Fibroblast of villous mesenchyme (primary cell): ENCODE measurements around the gene NR0B2. TPM values are rescaled to one million over a fixed set of nuclear protein-coding genes. Genes with fewer than 3 reads are reported as not detected.

Experiments used
- DNase-seq: peaks from one replicate; pipeline ENCODE4 v3.0.0-alpha.2; 2010; ENCODE audit warnings: low read depth
- H3K4me3 ChIP-seq: 2 replicates; pipeline ENCODE4 v1.5.1; 2011; ENCODE audit warnings: low read depth, mild to moderate bottlenecking, low read length
- total RNA-seq: library from RNA; depleted of rRNA; stranded (reverse); fragments of >200 nt; gene quantifications from 2 replicates; pipeline ENCODE4 v1.2.3, GENCODE V29; 2012
- TF ChIP-seq, protein P1 (sequence below): IDR thresholded peaks from 2 replicates; pipeline ENCODE4 v1.5.1; 2012; ENCODE audit warnings: low read depth, mild to moderate bottlenecking, low read length; ENCODE audit not compliant: insufficient read depth

The NR0B2 gene
- total RNA-seq, 1 donor: not detected

- TF ChIP-seq, protein P1, sequence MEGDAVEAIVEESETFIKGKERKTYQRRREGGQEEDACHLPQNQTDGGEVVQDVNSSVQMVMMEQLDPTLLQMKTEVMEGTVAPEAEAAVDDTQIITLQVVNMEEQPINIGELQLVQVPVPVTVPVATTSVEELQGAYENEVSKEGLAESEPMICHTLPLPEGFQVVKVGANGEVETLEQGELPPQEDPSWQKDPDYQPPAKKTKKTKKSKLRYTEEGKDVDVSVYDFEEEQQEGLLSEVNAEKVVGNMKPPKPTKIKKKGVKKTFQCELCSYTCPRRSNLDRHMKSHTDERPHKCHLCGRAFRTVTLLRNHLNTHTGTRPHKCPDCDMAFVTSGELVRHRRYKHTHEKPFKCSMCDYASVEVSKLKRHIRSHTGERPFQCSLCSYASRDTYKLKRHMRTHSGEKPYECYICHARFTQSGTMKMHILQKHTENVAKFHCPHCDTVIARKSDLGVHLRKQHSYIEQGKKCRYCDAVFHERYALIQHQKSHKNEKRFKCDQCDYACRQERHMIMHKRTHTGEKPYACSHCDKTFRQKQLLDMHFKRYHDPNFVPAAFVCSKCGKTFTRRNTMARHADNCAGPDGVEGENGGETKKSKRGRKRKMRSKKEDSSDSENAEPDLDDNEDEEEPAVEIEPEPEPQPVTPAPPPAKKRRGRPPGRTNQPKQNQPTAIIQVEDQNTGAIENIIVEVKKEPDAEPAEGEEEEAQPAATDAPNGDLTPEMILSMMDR: no peak
- H3K4me3 ChIP-seq: peak within 1 kb of the TSS; percentile 91
These were observed 8.0 kb upstream of the NR0B2 start, which contains the start of gene NUDC for GRCh38 chr1:26921540-26922430. NUDC (plus strand) TSS chr1:26921743; CDS start chr1:26921849, 106 bp downstream.

GRCh38 chr1:26921126-26921539, 7.4 kb upstream of the NR0B2 start:
- DNase-seq: no peak
- TF ChIP-seq, protein P1: no peak
- peak overlapping the region; percentile 91 for H3K4me3 ChIP-seq

More at GRCh38 chr1:26921540-26922430, 8.0 kb upstream of the NR0B2 start, which contains the start of gene NUDC:
- peak; percentile 96 for DNase-seq

- TF ChIP-seq, protein P1: no peak
- DNase-seq: no peak
These were observed 1.5 kb upstream of the NR0B2 start for GRCh38 chr1:26915204-26915842.

DNA sequence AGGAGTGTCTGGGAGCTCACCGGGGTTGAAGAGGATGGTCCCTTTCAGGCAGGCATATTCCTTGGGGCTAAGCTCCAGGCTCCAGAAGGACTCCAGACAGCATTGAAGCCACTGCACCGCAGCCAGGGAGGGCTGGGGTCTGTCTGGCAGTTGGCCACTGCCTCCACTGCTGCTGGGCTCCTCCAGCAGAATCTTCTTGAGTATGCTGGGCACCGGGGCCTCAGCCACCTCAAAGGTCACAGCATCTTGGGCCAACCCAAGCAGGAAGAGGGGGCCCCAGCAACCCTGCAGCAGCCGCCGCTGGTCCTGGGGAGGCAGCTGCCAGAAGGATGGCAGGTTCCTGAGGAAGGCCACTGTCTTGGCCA, 404 bp downstream of the NR0B2 start:
- DNase-seq: no peak
- TF ChIP-seq, protein P1: no peak
- no peak overlapping the region for H3K4me3 ChIP-seq

More at GRCh38 chr1:26915204-26915842, 1.5 kb upstream of the NR0B2 start:
- H3K4me3 ChIP-seq: no peak overlapping the region

GRCh38 chr1:26912147-26912490, 1.7 kb downstream of the NR0B2 start:
- no peak for DNase-seq
- TF ChIP-seq, protein P1: no peak
- no peak overlapping the region for H3K4me3 ChIP-seq

DNA sequence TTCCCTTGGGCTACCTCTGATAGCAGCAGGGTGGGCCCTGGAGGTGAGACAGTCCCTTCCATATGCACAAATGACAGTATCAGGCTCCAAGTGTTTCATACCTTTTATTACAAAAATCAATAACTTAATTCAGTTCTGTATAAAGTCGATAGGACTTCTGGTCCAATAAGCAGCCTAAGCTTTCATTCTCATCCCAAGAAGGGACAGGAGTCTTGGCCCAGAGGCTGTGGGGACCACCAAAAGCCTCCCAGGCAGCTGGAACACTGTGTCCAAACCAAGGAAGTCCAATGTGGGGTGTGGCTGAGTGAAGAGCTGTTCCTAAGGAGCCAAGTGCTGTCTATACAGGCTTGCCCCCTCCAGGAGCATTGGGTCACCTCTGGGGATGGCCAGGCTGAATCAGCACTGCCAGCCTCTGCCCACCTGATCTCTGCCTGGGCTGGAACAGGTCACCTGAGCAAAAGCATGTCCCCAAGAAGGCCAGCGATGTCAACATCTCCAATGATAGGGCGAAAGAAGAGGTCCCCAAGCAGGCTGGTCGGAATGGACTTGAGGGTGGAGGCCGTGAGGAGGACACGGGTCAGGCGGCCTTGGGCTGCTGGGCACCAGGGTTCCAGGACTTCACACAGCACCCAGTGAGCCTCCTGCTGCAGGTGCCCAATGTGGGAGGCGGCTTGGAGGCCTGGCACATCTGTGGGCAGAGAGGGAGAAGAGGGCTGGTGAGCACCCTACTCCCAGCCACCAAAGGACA, 2.2 kb downstream of the NR0B2 start:
- DNase-seq: no peak
- TF ChIP-seq, protein P1: no peak
- H3K4me3 ChIP-seq: no peak overlapping the region
